IgD-negative memory B cell (primary cell): ENCODE measurements around the gene MED19. TPM values are rescaled to one million over a fixed set of nuclear protein-coding genes. Genes with fewer than 3 reads are reported as not detected.

Experiments
- H3K27ac Mint-ChIP-seq, 3 donors: one replicate each; pipeline ENCODE4 v1.8.0; 2020 to 2022; ENCODE audit warnings: mild to moderate bottlenecking in 3 of 3, mixed read lengths in 3 of 3, moderate library complexity in 1 of 3
- H3K27me3 Mint-ChIP-seq: one replicate; pipeline ENCODE4 v1.8.0; 2021; ENCODE audit warnings: mixed read lengths
- H3K36me3 Mint-ChIP-seq: one replicate; pipeline ENCODE4 v1.8.0; 2020; ENCODE audit warnings: mild to moderate bottlenecking, mixed read lengths
- H3K4me1 Mint-ChIP-seq, 3 donors: one replicate each; pipeline ENCODE4 v1.8.0; 2020 to 2022; ENCODE audit warnings: mixed read lengths in 3 of 3, mild to moderate bottlenecking in 1 of 3
- H3K4me3 Mint-ChIP-seq, 4 donors: one replicate each; pipeline ENCODE4 v1.8.0; 2020 to 2022; ENCODE audit warnings: mild to moderate bottlenecking in 4 of 4, mixed read lengths in 4 of 4, moderate library complexity in 3 of 4
- H3K9me3 Mint-ChIP-seq, 3 donors: one replicate each; pipeline ENCODE4 v1.8.0; 2020 to 2021; ENCODE audit warnings: mixed read lengths in 3 of 3, mild to moderate bottlenecking in 1 of 3
- polyA plus RNA-seq: library from polyadenylated mRNA; unstranded; fragments of 300-500 nt; fragmentation: Illumina TruSeq; gene quantifications from one replicate; pipeline ENCODE4 v1.2.3, GENCODE V29; 2021

The MED19 gene, protein sequence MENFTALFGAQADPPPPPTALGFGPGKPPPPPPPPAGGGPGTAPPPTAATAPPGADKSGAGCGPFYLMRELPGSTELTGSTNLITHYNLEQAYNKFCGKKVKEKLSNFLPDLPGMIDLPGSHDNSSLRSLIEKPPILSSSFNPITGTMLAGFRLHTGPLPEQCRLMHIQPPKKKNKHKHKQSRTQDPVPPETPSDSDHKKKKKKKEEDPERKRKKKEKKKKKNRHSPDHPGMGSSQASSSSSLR
- 15.4 TPM for polyA plus RNA-seq

DNA sequence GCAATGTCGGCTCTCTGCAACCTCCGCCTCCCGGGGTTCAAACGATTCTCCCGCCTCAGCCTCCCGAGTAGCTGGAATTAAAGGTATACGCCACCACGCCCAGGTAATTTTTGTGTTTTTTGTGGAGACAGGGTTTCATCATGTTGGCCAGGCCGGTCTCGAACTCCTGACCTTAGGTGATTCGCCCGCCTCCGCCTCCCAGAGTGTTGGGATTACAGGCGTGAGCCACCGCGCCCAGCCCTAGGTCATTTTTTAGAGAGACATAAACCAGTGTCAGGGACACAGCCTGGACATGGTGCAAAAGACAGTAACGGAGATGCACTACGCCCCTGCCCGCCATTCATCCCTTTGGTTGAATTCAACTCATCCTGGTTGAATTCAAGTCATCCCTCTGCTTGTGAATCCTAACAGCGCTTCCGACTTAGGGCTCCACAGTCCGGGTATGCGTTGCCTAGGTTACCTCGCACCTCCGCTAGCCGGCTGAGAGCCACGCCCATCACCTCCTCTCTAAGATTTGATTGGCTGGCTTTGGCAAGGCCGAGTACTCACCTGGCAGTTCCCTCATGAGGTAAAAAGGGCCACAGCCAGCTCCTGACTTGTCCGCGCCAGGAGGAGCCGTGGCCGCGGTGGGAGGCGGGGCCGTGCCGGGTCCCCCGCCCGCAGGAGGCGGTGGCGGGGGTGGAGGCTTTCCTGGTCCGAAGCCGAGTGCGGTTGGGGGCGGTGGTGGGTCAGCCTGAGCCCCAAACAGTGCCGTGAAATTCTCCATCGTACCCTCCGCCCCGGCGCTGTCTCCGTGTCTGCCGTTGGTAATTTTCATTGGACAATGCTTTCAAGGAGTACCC, at the start of gene MED19:
Gene MED19, minus strand, starts transcription at position 802 of the 842 bp plus-strand sequence. Its CDS starts 36 bp downstream, at position 766.
- no peaks in the 10 kb centered on the region for H3K27me3 Mint-ChIP-seq
- peak within 1 kb of the TSS; percentile 84 to 98 (median 96) for H3K27ac Mint-ChIP-seq

DNA sequence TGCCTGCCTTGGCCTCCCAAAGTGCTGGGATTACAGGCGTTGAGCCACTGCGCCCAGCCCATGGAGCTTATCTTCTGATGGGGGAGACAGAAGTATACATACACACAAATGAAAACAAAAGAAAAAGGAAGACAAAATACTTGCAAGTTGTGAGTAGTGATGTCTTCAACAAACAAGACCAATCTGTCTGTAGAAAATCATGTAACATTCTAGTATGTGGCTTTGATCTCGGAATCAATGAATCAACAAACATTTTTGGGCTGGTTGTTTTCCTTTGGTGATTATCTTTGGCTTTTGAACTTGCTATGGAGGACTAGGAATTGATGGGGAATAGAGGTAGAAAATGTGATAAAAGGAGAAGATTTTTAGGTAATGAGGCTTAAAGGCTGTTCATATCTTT, 46.2 kb upstream of the MED19 start:
- no peak overlapping the region for H3K27ac Mint-ChIP-seq
- H3K27me3 Mint-ChIP-seq = peaks cover 10% of the 10 kb centered on the region
- no peaks in the 10 kb centered on the region for H3K9me3 Mint-ChIP-seq
- no peaks in the 10 kb centered on the region for H3K36me3 Mint-ChIP-seq
- peaks cover 8 to 10% (median 9%) of the 10 kb centered on the region in 3 donors for H3K4me1 Mint-ChIP-seq
- no peak overlapping the region for H3K4me3 Mint-ChIP-seq

More for the DNA sequence above, at the start of gene MED19:
- Mint-ChIP-seq H3K4me3 (peak within 1 kb of the TSS; percentile 91 to 99 (median 98)), H3K4me1 (peaks cover 21 to 38% (median 24%) of the 10 kb centered on the region in 3 donors), H3K36me3 (no peaks in the 10 kb centered on the region), H3K9me3 (no peaks in the 10 kb centered on the region)

DNA sequence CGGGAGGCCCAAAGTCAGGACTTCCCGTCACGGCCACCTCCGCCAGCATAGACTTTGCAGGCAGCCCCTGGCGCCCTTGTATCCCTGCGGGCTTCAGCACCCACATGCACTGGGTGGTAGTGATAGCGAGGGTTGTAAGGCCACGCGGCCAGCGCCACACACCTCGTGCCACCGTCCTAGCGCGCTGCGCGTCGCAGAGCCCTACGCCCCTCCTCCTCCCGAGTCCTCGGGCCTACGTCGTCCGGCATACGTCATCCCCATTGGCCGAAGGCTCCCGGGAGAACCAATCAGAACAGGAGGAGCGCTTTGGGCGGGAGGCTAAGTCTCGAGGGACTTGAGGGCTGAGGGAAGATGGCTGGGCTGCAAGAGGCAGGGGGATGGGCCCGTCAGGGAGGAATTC, 40.9 kb upstream of the MED19 start:
- no peaks in the 10 kb centered on the region for H3K36me3 Mint-ChIP-seq
- no peaks in the 10 kb centered on the region for H3K9me3 Mint-ChIP-seq
- no peak overlapping the region for H3K4me3 Mint-ChIP-seq
- no peaks in the 10 kb centered on the region for H3K27me3 Mint-ChIP-seq
- peaks cover 5 to 12% (median 8%) of the 10 kb centered on the region in 3 donors for H3K4me1 Mint-ChIP-seq
- peak overlapping the region in 1 of 3 donors; percentile 63 for H3K27ac Mint-ChIP-seq

DNA sequence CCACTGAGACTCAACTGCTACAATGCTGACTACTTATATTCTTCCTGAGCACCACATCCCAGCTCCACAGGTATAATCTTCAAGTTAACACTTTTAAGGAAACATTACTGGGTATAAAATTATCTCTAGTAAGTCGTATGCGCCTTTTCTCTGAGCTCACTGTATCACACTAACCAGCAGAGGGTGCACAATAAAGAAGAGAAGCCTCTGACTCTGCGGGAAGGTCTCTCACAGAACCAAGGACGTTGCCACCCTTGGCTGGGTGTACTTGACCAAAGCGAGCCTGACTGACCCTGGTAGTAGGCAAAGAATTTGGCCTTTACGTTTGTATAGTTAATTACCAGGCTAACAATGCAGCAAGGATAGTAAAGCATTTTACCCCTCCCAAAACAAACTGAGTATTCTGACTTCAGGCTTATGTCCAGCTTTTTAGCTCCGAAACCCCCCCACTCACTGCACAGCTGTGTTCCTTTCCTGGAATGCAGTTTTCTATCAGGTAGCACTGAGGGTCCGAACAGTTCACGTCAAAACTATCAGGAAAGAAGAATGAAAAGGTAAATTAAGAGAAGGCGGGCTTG, 39.8 kb upstream of the MED19 start, which contains the start of gene BTBD18:
Gene BTBD18, minus strand, starts transcription at position 144 of the 578 bp plus-strand sequence. CDS start 631 bp downstream, outside the sequence.
- H3K27ac Mint-ChIP-seq = peak within 1 kb of the TSS; percentile 7 to 71 (median 69)
- H3K4me1 Mint-ChIP-seq = peaks cover 7 to 12% (median 8%) of the 10 kb centered on the region in 3 donors
- no peaks in the 10 kb centered on the region for H3K9me3 Mint-ChIP-seq
- no peaks in the 10 kb centered on the region for H3K27me3 Mint-ChIP-seq
- H3K36me3 Mint-ChIP-seq = no peaks in the 10 kb centered on the region
- H3K4me3 Mint-ChIP-seq = peak within 1 kb of the TSS in 1 of 4 donors; percentile 14

DNA sequence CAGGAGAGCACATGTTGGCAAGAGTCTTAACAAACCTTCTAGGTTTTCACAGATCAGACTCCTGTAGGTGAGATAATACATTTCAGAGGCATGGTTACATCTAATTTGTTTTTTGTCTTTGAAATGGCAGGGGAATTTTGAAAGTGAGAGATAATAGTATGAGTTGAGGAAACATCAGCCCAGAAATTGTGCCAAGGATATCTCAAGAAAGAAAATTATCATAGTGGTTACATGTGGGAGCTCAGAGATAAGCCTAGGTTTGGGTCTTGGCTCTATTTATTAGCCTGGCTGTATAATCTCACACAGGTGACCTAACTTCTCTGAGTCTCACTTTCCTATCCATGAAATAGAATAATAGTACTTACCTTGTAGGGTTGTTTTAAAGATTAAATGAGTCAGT, 39.2 kb upstream of the MED19 start:
- Mint-ChIP-seq H3K27me3 (no peaks in the 10 kb centered on the region), H3K27ac (no peak overlapping the region), H3K9me3 (no peaks in the 10 kb centered on the region), H3K4me1 (peaks cover 7 to 12% (median 8%) of the 10 kb centered on the region in 3 donors), H3K4me3 (no peak overlapping the region), H3K36me3 (no peaks in the 10 kb centered on the region)

DNA sequence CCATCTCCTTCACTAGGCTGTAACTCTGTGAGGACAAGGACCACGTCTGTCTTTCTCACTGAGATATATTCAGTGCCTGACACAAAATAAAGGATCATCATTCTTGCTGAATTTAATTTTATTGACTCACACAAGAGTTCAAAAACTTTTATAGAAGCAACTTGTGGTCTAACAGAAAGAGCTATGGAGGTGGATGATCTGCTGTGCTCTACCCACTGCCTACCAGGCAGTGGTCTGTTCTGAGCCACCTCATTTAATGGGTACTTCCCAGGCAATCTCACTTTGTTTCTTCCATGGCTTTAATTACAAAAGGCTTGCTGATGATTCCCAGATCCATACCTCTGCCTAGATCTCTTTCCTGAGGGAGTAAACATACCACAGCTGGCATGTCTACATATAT, 34.9 kb upstream of the MED19 start:
- H3K9me3 Mint-ChIP-seq = no peaks in the 10 kb centered on the region
- H3K4me3 Mint-ChIP-seq = peak overlapping the region in 1 of 4 donors; percentile 53
- H3K36me3 Mint-ChIP-seq = peaks cover 4% of the 10 kb centered on the region
- H3K27ac Mint-ChIP-seq = peak overlapping the region; percentile 4 to 71 (median 37)
- H3K4me1 Mint-ChIP-seq = peaks cover 15 to 28% (median 23%) of the 10 kb centered on the region in 3 donors
- no peaks in the 10 kb centered on the region for H3K27me3 Mint-ChIP-seq

DNA sequence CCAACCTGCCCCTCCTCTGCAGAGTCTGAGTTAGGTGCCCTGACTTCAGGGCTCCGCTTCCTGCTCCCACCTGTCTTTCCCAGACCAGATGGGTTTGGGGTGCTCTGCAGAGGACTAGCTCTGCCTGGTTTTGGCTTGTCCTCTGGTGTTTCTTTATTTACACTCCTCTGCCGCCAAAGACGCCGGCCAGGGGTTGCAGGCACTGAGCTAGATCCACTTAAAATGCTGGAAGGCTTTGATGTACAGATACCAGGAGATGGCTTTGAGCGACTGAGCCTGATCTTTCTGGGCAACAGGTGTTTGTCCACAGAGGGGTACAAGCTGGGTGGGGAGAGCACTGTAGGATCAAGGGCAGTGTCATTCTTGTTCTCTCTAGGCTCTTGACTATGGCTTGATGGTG, 33.2 kb upstream of the MED19 start:
- no peaks in the 10 kb centered on the region for H3K27me3 Mint-ChIP-seq
- H3K4me1 Mint-ChIP-seq = peaks cover 16 to 37% (median 23%) of the 10 kb centered on the region in 3 donors
- peak overlapping the region in 2 of 4 donors; percentile 13 to 78 for H3K4me3 Mint-ChIP-seq
- H3K36me3 Mint-ChIP-seq = peaks cover 4% of the 10 kb centered on the region
- no peaks in the 10 kb centered on the region for H3K9me3 Mint-ChIP-seq
- H3K27ac Mint-ChIP-seq = peak overlapping the region in 2 of 3 donors; percentile 41 to 73

DNA sequence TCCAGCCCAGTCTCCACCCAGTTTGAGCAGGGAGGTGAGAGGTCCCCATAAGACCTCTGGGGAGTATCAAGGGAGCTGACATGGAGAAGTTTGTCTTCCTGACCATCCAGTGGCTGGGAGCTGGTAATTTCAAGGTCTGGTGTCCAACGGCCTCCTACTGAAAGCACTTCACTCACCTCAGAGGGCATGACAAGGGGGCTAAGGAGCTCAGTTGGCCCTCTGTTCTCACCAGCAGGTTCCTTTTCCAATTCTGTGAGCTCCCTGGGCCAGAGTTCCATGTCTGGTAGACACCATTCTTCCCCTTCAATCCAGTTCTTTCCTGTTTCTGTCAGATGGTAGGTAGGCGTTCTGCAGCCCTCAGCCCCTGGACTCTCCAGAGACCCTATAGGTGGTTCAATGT, 32.3 kb upstream of the MED19 start:
- H3K9me3 Mint-ChIP-seq = no peaks in the 10 kb centered on the region
- H3K36me3 Mint-ChIP-seq = peaks cover 4% of the 10 kb centered on the region
- peaks cover 16 to 37% (median 23%) of the 10 kb centered on the region in 3 donors for H3K4me1 Mint-ChIP-seq
- H3K4me3 Mint-ChIP-seq = peak overlapping the region in 2 of 4 donors; percentile 50 to 78
- H3K27me3 Mint-ChIP-seq = no peaks in the 10 kb centered on the region
- H3K27ac Mint-ChIP-seq = peak overlapping the region; percentile 45 to 48 (median 46)

DNA sequence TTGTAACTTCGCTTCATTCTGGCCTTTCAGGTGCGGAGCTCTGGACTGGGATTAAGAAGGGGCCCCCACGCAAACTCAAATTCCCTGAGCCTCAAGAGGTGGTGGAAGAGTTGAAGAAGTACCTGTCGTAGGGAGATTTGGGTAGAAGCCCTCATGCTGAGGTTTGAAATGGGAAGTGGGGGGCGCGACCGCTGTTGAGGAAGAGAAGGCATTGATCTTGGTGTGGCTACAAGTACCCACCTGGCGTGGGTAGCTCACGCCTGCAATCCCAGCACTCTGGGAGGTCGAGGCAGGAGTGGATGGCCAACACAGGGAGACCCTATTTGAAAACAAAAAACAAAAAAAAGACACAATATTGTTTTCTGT, 30.1 kb upstream of the MED19 start:
- H3K9me3 Mint-ChIP-seq = no peaks in the 10 kb centered on the region
- peak overlapping the region; percentile 95 to 100 (median 98) for H3K4me3 Mint-ChIP-seq
- H3K4me1 Mint-ChIP-seq = peaks cover 12 to 30% (median 22%) of the 10 kb centered on the region in 3 donors
- peak overlapping the region; percentile 96 to 99 (median 99) for H3K27ac Mint-ChIP-seq
- H3K27me3 Mint-ChIP-seq = no peaks in the 10 kb centered on the region
- peaks cover 4% of the 10 kb centered on the region for H3K36me3 Mint-ChIP-seq

DNA sequence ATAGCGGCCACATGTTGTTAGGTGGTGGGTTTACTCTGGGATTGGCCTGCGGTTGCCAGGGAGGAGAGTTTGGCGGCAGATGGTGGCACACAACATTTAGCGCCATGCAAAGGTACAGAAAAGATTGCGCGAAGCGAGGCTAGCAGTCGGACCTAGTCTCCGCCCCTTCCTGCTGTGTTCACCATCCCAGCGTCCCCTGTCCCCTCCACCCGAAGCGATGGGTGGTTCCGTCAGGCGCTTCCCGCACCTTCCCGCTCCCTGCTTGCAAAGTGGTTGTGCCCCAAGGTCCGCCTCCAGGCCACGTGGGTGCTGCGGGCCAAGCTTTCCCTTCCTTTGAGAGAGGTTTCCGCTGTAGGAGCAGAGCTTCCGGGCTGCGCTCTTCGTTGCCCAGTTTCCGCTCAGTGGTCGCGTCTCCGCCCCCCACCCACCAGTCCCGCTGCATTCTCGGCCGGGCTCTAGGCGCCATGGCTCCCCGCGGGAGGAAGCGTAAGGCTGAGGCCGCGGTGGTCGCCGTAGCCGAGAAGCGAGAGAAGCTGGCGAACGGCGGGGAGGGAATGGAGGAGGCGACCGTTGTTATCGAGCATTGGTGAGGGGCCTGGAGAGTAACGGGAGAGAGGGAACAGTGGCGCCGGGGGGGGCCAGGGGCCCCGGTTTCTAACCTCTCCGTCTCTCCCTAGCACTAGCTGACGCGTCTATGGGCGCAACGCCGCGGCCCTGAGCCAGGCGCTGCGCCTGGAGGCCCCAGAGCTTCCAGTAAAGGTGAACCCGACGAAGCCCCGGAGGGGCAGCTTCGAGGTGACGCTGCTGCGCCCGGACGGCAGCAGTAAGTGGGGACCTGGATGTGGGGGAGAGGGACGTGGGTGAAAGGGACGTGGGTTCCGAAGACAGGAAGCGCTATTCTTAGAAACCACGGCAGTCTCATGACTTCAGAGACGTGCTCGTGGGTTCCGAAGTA, 29.4 kb upstream of the MED19 start, which contains the start of gene SELENOH:
Gene SELENOH, plus strand, starts transcription at position 360 of the 955 bp plus-strand sequence. Its CDS starts 105 bp downstream, at position 465.
- Mint-ChIP-seq H3K4me3 (peak within 1 kb of the TSS; percentile 95 to 100 (median 98)), H3K9me3 (no peaks in the 10 kb centered on the region), H3K4me1 (peaks cover 12 to 30% (median 21%) of the 10 kb centered on the region in 3 donors), H3K36me3 (peaks cover 4% of the 10 kb centered on the region), H3K27ac (peak within 1 kb of the TSS; percentile 96 to 99 (median 99)), H3K27me3 (no peaks in the 10 kb centered on the region)

DNA sequence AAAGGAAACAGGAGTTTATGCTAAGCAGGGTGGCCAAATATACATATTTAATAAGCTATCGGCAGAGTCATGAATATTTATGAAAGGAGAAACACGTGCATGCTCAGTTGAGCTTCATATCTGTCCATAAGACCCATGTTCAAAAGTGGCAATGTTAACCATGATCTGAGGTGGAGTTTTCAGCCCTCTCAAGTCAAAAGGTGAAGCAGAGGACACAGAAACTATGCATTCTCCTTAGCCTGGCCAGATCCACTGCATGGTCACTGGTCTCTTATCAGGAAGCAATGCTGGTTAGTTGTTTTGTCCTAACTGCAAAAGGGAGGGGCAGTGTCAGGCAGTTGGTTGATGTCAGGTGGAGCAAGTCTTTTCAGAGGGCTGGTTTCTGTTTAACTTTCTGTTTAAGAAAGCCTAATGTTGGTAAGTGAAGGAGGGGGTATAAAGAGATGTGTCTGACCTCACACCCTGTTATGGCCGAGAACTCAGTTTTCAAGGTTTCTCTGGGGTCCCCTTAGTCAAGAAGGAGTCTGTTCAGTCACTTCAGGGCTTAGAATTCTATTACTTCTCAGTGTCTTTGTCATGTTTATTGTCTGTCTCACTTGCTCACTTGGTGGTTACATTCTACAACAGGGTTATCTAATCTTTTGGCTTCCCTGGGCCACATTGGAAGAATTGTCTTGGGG, 23.7 kb upstream of the MED19 start:
- Mint-ChIP-seq H3K4me3 (peak overlapping the region in 2 of 4 donors; percentile 10 to 43), H3K4me1 (peaks cover 6 to 7% (median 7%) of the 10 kb centered on the region in 3 donors), H3K27me3 (no peaks in the 10 kb centered on the region), H3K36me3 (no peaks in the 10 kb centered on the region), H3K27ac (no peak overlapping the region), H3K9me3 (no peaks in the 10 kb centered on the region)

DNA sequence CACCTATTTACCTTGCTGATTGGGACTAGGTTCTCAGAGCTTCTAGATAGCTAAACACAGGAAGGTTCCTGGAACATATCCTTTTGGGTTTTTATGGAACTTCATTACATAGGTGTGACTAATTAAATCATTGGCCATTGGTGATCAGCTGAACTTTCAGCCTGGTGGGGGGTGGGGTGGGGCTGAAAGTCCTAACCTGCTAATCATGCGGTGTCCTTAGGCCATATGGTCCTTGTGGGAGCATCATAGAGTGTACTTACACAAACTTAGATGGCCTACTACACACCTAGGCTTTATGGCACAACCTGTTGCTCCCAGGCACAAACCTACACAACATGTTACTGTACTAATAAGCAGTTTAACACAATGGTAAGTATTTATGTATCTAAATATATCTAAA, 20.6 kb upstream of the MED19 start:
- Mint-ChIP-seq H3K9me3 (no peaks in the 10 kb centered on the region), H3K27me3 (no peaks in the 10 kb centered on the region), H3K27ac (no peak overlapping the region), H3K36me3 (no peaks in the 10 kb centered on the region), H3K4me1 (peaks cover 15 to 18% (median 16%) of the 10 kb centered on the region in 3 donors), H3K4me3 (no peak overlapping the region)

DNA sequence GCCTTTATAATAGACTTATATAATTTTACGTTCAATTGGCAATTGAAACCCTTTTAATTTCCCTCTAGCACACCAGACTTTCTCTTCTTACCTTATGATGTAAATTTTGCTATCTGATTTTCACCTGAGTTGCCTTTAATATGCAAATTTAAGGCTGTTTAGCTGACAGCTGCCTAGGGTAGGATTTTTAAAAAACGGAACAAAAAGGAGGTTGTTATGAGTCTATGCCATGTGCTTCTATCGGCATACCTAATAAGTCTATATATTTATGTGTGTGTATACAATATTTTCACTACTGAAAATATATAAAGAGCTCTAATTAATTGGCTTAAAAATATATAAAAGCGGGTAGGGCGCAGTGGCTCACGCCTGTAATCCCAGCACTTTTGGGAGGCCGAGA, 17.5 kb upstream of the MED19 start:
- Mint-ChIP-seq H3K27ac (peak overlapping the region in 2 of 3 donors; percentile 33 to 75), H3K4me1 (peaks cover 12 to 13% (median 12%) of the 10 kb centered on the region in 3 donors), H3K9me3 (no peaks in the 10 kb centered on the region), H3K4me3 (peak overlapping the region in 3 of 4 donors; percentile 3 to 79 (median 75)), H3K27me3 (no peaks in the 10 kb centered on the region), H3K36me3 (no peaks in the 10 kb centered on the region)
